Activated naive CD8-positive, alpha-beta T cell treated with anti-CD3 and anti-CD28 coated beads, Interleukin-2, amount 50 U/mL, for 24 hours (primary cell): ENCODE measurements around the gene FAM204A.

Experiments
- ATAC-seq: fragments of 150-1000 bp; cut with Tn5 transposase; one replicate; pipeline ENCODE4 v1.10.0; 2021
- DNase-seq: peaks from one replicate; pipeline ENCODE4 v3.0.0; 2021
- H3K27ac Mint-ChIP-seq: one replicate; pipeline ENCODE4 v1.8.0; 2021; ENCODE audit warnings: mild to moderate bottlenecking, mixed read lengths
- H3K27me3 Mint-ChIP-seq: one replicate; pipeline ENCODE4 v1.8.0; 2021; ENCODE audit warnings: mixed read lengths
- H3K36me3 Mint-ChIP-seq: one replicate; pipeline ENCODE4 v1.8.0; 2021; ENCODE audit warnings: low read depth, mixed read lengths
- H3K4me1 Mint-ChIP-seq: one replicate; pipeline ENCODE4 v1.8.0; 2021; ENCODE audit warnings: mixed read lengths
- H3K4me3 Mint-ChIP-seq: one replicate; pipeline ENCODE4 v1.8.0; 2021; ENCODE audit warnings: mild to moderate bottlenecking, moderate library complexity, mixed read lengths
- H3K9me3 Mint-ChIP-seq: one replicate; pipeline ENCODE4 v1.8.0; 2021; ENCODE audit warnings: mixed read lengths

The FAM204A gene

DNA sequence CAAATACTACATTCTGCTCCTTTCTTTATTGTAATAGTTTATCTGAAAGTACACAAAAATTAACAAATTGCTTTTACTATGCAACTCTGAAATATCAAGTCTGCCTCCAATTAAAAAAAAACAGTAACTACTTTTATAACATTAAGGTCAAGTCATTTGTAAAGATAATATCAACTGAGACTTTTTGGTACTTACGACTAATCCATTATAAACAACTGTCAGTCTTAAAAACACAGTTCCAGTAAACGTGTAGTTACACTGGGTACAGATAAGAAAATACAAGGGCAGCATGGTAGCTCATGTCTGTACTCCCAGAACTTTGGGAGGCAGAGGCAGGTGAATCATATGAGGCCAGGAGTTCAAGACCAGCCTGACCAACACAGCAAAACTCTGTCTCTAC lies 32.2 kb downstream of the FAM204A start:
- peaks cover 12% of the 10 kb centered on the region for H3K36me3 Mint-ChIP-seq
- H3K27ac Mint-ChIP-seq: no peak overlapping the region
- ATAC-seq: no peak
- H3K4me3 Mint-ChIP-seq: no peak overlapping the region
- no peaks in the 10 kb centered on the region for H3K27me3 Mint-ChIP-seq
- no peaks in the 10 kb centered on the region for H3K4me1 Mint-ChIP-seq
- no peaks in the 10 kb centered on the region for H3K9me3 Mint-ChIP-seq
- DNase-seq: no peak

DNA sequence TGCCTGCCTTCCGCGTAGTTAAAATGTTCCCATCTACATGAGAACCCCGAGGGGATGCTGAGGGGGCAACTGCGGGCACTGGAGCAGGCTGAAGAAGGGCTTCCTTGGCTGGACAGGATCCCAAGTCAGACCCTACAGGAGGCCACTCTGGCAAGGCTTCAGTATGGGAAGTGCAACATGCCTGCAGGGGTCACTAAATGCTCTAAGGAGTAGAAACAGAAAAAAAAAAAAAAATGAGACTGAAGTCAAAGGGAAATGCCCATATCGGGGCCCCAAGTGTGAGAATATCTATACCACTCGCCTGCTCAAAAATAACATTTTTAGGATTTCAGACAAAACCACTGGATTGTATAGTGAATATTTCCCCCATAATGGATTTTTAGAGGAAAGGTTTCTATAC lies 33.5 kb downstream of the FAM204A start:
- no peak overlapping the region for H3K27ac Mint-ChIP-seq
- H3K9me3 Mint-ChIP-seq: no peaks in the 10 kb centered on the region
- DNase-seq (no peak), ATAC-seq (no peak)
- H3K27me3 Mint-ChIP-seq: no peaks in the 10 kb centered on the region
- H3K4me1 Mint-ChIP-seq: no peaks in the 10 kb centered on the region
- H3K36me3 Mint-ChIP-seq: peaks cover 15% of the 10 kb centered on the region
- H3K4me3 Mint-ChIP-seq: no peak overlapping the region

DNA sequence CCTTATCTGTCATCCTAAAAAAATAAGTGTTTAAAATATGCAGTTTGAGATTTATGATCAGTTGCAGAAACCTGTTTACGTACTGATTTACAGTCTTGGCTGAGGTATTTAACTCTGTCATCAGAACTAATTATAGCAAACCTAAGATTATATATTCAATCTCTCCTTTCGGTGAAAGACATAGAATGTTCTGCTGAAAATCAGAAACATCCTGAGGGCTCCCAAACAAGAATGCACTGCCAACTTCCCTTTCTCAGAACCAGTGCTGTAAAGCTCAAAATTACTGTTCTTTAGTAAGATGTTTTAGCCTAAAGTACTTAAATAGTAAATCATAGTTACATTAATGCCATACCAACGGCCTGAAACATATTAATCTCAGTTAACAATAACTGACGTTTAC lies 34.3 kb downstream of the FAM204A start:
- no peak overlapping the region for H3K4me3 Mint-ChIP-seq
- H3K27ac Mint-ChIP-seq: no peak overlapping the region
- no peaks in the 10 kb centered on the region for H3K4me1 Mint-ChIP-seq
- H3K9me3 Mint-ChIP-seq: no peaks in the 10 kb centered on the region
- peaks cover 12% of the 10 kb centered on the region for H3K36me3 Mint-ChIP-seq
- ATAC-seq: no peak
- no peak for DNase-seq
- H3K27me3 Mint-ChIP-seq: no peaks in the 10 kb centered on the region

DNA sequence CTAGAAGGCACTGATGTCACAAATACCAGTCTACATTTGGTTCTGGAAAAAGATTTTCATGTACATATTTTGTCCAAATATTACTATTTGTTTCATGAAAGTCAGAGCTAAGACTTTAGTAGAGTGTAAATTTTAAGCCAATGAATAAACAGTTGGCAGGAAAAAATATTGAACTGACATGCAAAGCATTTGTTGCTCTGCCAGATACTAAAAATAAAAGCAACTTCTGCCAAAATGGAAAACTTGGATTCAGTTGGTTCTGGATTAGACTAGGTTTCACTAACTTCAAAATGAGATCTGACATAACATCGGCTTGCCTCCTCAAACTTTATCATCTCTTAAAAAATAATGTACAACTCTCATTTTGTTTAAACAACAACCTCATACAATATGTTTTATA lies 34.9 kb downstream of the FAM204A start:
- no peak for DNase-seq
- no peak for ATAC-seq
- no peaks in the 10 kb centered on the region for H3K27me3 Mint-ChIP-seq
- H3K4me3 Mint-ChIP-seq: no peak overlapping the region
- peaks cover 12% of the 10 kb centered on the region for H3K36me3 Mint-ChIP-seq
- H3K4me1 Mint-ChIP-seq: no peaks in the 10 kb centered on the region
- H3K27ac Mint-ChIP-seq: no peak overlapping the region
- H3K9me3 Mint-ChIP-seq: no peaks in the 10 kb centered on the region

DNA sequence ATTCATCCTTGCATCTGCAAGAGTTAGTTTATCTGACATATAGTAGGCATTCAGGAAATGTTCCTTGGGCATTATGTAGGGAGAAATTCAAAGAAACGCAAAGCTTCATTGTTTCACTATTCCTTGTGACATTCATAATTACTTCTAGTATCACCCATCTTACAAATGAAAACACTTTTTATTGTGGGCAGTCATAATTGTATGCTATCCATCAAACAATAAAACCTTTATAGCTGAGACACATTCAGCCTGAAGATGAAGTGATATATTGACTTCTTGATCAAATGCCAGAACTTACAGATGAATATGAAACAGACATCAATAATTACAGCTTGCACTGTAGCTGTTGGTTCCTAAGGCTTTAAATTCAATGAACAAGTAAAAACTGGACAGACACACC lies 36.4 kb downstream of the FAM204A start:
- DNase-seq (no peak), ATAC-seq (no peak)
- Mint-ChIP-seq H3K4me1 (no peaks in the 10 kb centered on the region), H3K27ac (no peak overlapping the region), H3K36me3 (peaks cover 8% of the 10 kb centered on the region), H3K9me3 (no peaks in the 10 kb centered on the region), H3K27me3 (no peaks in the 10 kb centered on the region), H3K4me3 (no peak overlapping the region)

DNA sequence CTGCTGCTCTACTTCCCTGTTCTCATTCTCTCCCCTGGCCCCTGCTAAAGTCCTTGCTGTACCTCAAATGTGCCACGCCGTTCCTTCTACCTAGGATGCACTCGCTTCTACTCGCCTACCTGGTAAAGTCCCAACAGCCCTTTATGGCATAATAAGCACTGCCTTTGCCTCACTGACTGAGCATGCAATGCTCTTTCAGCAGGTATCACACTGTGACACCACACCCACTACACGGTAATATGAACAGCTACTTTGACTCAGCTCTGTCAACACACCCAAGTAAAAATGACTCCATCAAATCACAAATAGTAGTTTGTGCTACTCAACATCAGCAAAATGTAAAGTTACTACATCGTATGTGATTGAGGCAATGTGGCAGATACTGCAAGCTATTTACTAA lies 37.6 kb downstream of the FAM204A start:
- Mint-ChIP-seq H3K27ac (no peak overlapping the region), H3K9me3 (no peaks in the 10 kb centered on the region), H3K4me3 (no peak overlapping the region), H3K27me3 (no peaks in the 10 kb centered on the region), H3K4me1 (no peaks in the 10 kb centered on the region), H3K36me3 (peaks cover 6% of the 10 kb centered on the region)
- DNase-seq (no peak), ATAC-seq (no peak)

DNA sequence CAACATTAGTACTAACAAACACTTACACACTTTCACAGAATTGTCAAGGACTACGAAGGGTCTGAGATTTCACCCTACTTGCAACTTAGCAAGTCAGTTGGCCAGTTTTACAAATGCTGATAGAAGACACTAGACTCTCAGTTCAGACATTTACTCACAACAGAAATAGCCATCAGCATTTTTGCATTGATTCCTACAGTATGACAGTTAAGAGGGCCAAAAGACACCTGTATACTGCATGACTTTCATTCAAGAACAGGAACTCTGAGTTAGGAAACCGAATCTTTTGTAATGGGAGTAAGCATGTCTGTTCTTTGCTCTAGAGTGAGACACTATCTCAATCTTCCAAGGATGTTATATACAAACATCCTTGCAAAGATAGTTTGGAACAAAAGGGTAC lies 40.9 kb downstream of the FAM204A start:
- H3K36me3 Mint-ChIP-seq: peaks cover 11% of the 10 kb centered on the region
- no peak overlapping the region for H3K4me3 Mint-ChIP-seq
- H3K4me1 Mint-ChIP-seq: no peaks in the 10 kb centered on the region
- H3K27me3 Mint-ChIP-seq: no peaks in the 10 kb centered on the region
- DNase-seq (no peak), ATAC-seq (no peak)
- H3K27ac Mint-ChIP-seq: no peak overlapping the region
- peaks cover 10% of the 10 kb centered on the region for H3K9me3 Mint-ChIP-seq

DNA sequence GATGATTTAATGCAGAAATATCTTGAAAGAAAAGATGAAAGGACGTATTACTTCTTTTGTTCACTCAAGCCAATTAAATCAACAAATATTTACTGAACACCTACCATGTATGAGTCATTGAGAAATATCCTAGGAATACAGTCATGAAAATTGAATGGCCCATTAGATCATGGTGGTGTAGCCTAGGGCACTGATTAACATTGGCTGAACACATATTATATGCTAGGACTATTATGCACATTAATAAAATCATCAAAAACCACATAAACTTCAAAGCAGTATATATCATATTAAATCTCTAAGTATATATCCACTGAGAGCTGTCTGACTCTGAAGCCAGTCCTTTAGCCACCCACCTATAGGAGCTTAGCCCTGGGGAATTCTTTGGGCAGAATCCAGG lies 41.8 kb downstream of the FAM204A start:
- Mint-ChIP-seq H3K4me3 (no peak overlapping the region), H3K9me3 (peaks cover 10% of the 10 kb centered on the region), H3K36me3 (peaks cover 11% of the 10 kb centered on the region), H3K27me3 (no peaks in the 10 kb centered on the region), H3K4me1 (no peaks in the 10 kb centered on the region), H3K27ac (no peak overlapping the region)
- no peak for DNase-seq
- no peak for ATAC-seq

DNA sequence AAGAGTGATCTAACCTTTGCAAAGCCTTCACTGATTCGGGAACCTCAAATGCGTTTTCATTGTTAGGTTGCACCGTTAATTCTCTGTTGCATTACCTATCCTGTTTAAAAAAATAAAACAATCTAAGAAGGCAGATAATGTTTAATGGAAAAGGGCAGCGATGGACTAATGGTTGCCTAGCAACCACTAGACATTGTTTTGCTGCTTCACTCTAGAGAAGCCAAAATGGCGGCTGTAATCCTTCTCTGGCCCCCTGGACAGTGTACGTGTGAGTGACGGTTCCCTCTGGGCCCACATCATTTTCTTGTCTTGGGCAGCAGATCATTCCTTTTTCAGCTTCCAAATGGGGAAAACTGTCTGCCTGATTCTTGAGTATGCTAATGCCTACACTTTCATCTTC lies 43.3 kb downstream of the FAM204A start:
- Mint-ChIP-seq H3K4me1 (no peaks in the 10 kb centered on the region), H3K4me3 (no peak overlapping the region), H3K27ac (no peak overlapping the region), H3K9me3 (peaks cover 10% of the 10 kb centered on the region), H3K27me3 (no peaks in the 10 kb centered on the region), H3K36me3 (peaks cover 6% of the 10 kb centered on the region)
- ATAC-seq (no peak), DNase-seq (no peak)

DNA sequence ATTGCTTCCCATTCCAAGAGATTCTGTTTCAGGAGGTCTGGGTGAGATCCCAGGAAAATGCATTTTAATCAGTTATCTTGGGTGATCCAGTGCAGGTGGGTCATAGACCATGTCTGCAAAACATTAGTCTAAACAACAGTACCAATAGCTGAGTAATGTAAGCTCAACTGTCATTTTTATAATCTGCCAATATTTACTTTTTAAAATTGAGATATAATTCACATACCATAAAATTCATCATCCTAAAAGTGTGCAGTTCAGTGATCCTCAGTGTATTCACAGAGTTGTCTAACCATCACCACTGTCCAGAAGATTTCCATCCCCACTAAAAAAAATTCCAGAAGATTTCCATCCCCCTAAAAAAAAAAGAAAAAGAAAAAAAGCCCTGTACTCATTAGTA lies 51.0 kb downstream of the FAM204A start:
- no peaks in the 10 kb centered on the region for H3K9me3 Mint-ChIP-seq
- peaks cover 36% of the 10 kb centered on the region for H3K27me3 Mint-ChIP-seq
- no peak overlapping the region for H3K4me3 Mint-ChIP-seq
- no peak overlapping the region for H3K27ac Mint-ChIP-seq
- no peaks in the 10 kb centered on the region for H3K4me1 Mint-ChIP-seq
- ATAC-seq (no peak), DNase-seq (no peak)
- no peaks in the 10 kb centered on the region for H3K36me3 Mint-ChIP-seq

DNA sequence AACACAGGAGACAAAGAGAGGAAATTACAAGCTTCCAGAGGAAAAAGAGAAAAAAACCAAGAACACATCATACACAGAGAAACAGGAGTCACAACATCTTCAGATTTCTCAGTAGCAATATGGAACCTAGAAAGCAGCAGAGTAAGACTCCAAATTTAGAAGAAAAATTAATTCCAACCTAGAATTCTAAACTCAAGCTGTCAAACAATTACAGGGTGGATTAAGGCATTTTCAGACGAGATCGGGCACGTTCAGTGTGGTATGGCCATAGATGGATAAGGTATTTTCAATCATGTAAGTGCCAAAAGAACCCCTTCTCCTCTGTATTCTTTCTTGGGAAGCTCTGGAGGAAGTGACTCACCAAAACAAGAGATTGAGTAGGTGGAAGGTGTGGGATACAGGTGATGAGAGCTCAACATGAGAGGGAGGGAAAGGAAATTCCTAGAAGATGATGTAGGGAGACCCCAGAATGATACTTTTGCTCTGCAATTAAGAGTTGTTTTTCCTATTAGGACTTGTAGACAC lies 51.6 kb downstream of the FAM204A start:
- no peaks in the 10 kb centered on the region for H3K4me1 Mint-ChIP-seq
- ATAC-seq: no peak
- peaks cover 38% of the 10 kb centered on the region for H3K27me3 Mint-ChIP-seq
- no peaks in the 10 kb centered on the region for H3K36me3 Mint-ChIP-seq
- H3K4me3 Mint-ChIP-seq: no peak overlapping the region
- H3K9me3 Mint-ChIP-seq: no peaks in the 10 kb centered on the region
- no peak overlapping the region for H3K27ac Mint-ChIP-seq
- no peak for DNase-seq

DNA sequence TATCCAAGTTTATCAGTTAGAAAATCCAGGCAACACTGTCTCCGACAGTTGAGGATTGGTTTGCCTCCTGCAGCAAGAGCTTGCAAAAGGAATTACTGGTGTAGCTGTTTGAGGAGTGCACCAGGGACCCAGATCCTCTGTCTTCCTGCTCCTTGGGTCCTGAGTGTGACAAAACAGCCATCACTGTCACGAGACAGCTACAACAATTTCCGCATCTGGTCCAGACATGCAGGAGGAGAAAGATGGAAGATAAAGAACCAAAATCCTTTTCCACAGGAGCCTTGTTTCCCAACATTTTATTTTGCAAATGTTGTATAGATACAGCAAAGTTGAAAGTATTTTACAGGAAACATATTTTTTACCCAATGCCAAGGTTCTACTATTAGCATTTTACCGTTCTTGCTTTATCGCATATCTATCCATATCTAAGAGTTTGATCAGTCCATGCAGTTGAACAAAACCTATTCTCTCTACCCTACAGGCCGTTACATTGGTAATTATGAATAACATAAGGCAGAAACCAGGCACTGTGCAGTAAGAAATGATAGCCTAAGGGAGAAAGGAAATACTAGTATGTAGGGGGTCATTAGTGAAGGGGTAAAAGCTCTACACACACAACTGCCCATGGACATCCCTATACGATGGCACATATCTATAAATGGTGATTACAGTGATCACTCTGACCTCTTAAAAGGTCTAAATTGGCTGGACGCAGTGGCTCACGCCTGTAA lies 54.9 kb downstream of the FAM204A start:
- peaks cover 31% of the 10 kb centered on the region for H3K27me3 Mint-ChIP-seq
- no peak overlapping the region for H3K4me3 Mint-ChIP-seq
- H3K27ac Mint-ChIP-seq: no peak overlapping the region
- ATAC-seq: no peak
- no peaks in the 10 kb centered on the region for H3K9me3 Mint-ChIP-seq
- DNase-seq: no peak
- H3K36me3 Mint-ChIP-seq: no peaks in the 10 kb centered on the region
- H3K4me1 Mint-ChIP-seq: no peaks in the 10 kb centered on the region

DNA sequence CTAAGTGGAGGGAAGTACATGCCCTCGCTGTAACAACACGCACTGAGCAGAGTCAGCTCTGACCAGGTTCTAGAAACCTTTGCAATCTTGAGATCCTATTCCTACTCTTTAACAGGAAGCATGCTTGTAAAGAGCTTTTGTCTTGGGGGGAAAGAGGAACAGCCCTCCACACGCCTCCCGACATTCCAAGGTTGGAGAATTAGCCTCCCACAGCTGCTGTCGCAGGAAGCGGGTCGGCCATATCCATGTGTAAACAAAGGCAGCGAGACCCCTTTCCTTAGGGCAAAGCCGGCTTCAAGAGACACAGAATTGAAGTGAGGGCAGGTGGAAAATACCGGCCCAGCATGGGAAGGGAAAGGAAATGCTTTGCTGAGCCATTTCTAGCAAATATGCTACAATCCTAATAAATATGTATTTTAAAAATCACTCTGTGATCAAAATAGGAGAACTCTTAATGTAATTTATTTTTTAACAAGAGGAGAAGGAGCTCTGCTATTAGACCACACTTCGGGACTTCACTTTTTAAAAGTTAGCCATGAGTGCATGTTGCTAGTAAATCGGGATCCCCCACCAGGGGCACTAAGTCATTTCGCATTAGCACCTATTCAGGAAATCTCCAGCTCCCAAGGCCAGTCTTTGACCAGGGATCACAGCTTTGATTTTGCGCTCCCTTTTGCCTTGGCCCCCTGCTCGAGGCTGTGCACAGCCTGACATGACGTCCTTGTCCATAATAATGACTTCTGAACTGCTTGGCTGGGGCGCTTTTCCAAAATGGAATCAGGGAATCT lies 55.9 kb downstream of the FAM204A start:
- Mint-ChIP-seq H3K9me3 (no peaks in the 10 kb centered on the region), H3K4me1 (no peaks in the 10 kb centered on the region), H3K27ac (no peak overlapping the region), H3K36me3 (no peaks in the 10 kb centered on the region), H3K4me3 (no peak overlapping the region), H3K27me3 (peaks cover 29% of the 10 kb centered on the region)
- ATAC-seq: no peak
- DNase-seq: no peak

DNA sequence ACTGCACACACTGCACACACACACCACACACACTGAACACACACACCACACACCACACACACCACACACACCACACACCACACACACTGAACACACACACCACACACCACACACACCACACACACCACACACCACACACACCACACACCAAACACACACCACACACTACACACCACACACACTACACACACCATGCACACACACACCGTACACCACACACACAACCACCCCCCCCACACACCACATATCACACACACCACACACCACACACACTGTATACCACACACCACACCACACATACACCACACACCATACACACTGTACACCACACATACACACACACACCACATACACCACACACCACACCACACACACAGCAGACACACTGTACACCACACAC lies 59.5 kb downstream of the FAM204A start:
- ATAC-seq (no peak), DNase-seq (no peak)
- H3K27ac Mint-ChIP-seq: no peak overlapping the region
- H3K36me3 Mint-ChIP-seq: no peaks in the 10 kb centered on the region
- H3K4me1 Mint-ChIP-seq: no peaks in the 10 kb centered on the region
- peaks cover 17% of the 10 kb centered on the region for H3K27me3 Mint-ChIP-seq
- H3K9me3 Mint-ChIP-seq: peaks cover 1% of the 10 kb centered on the region
- no peak overlapping the region for H3K4me3 Mint-ChIP-seq

DNA sequence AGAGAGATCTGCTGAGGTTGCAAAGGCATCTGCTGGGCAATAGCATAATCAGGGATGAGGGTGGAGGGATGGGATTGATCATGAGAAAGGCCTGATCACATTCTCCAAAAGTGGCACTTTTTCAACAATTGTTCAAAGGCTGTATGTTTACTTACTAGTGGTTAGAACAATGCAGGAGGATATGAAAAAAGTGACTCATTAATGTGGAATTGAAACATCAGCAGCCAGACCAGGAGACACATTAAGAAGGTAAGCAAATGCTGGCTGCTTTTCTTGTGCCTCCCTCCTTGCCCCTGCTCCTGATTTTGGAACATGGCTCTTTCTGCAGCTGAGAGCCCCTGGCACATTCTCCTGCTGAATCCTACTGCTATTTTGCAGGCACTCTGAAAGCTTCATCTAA lies 63.5 kb downstream of the FAM204A start:
- no peak for ATAC-seq
- Mint-ChIP-seq H3K9me3 (peaks cover 6% of the 10 kb centered on the region), H3K4me1 (no peaks in the 10 kb centered on the region), H3K36me3 (no peaks in the 10 kb centered on the region), H3K4me3 (no peak overlapping the region), H3K27ac (no peak overlapping the region), H3K27me3 (peaks cover 1% of the 10 kb centered on the region)
- no peak for DNase-seq
